GM23248 (cell line): Measurements from ENCODE around the gene FAM98B.

Experiments
- EZH2 ChIP-seq: fragments of 200-600 bp; sonication (generic); IDR thresholded peaks from 2 replicates; pipeline ENCODE4 v1.6.1; 2018; ENCODE audit warnings: antibody characterized with exemption, mild to moderate bottlenecking; ENCODE audit not compliant: insufficient read depth, poor library complexity, severe bottlenecking
- EZH2phosphoT487 ChIP-seq: fragments of 200-600 bp; sonication (generic); IDR thresholded peaks from 2 replicates; pipeline ENCODE4 v1.6.1; 2018; ENCODE audit warnings: antibody characterized with exemption, moderate library complexity, mild to moderate bottlenecking, low read depth; ENCODE audit not compliant: insufficient read depth

DNA sequence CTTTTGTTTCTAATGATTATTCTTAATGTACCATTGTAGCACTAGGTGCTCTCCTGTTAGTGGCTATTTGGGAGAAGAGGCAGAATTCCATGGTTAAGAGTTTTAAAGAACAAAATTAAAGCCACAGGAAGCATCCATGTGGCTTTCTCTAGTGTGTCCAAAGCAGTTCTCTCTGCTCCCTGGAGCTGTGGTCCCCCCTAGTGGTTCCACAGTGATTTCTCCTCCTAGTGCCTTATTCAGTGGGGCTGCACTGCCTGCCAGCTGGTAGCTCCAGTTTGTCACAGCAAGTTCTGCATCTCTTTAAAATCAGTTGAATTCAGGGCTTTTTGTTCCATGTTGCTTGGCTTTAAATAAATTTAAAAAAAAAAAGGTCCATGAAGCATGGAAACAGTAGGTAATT lies 39.6 kb upstream of the FAM98B start:
- TF ChIP-seq EZH2phosphoT487 (no peak), EZH2 (no peak)
